ENCODE results near the gene BOC.

BOC gene

DNA sequence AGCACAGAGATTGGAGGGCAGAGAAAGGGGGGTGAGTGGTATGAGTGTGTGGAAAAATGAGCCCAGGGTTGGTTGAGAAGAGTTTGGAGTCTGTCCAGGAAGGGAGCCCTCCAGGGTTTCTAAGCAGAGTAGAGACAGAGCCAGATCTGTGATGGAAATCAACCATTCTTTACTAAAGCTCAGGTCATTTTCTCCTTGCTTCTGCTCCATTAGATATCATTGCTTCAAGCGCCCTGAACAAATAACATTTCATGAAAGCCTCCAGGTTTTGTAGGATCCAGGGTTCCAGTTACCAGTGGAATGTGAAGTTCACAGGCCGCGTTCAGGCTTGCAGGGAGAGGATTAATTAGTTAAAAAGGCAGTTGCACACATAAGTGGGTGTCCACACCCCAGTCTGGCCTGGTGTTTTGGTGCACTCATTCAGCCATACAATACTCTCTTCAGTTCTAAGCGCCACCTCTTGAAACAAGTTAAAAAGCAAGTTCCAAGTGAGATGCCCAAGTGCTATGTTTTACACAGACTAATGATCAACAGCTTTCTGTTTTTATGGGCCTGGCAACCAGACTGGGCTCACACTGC lies 16.4 kb upstream of the BOC start:
- TF ChIP-seq ZFX (IDR thresholded peaks at IDR 0.05) = no peak
- TF ChIP-seq, protein P1, sequence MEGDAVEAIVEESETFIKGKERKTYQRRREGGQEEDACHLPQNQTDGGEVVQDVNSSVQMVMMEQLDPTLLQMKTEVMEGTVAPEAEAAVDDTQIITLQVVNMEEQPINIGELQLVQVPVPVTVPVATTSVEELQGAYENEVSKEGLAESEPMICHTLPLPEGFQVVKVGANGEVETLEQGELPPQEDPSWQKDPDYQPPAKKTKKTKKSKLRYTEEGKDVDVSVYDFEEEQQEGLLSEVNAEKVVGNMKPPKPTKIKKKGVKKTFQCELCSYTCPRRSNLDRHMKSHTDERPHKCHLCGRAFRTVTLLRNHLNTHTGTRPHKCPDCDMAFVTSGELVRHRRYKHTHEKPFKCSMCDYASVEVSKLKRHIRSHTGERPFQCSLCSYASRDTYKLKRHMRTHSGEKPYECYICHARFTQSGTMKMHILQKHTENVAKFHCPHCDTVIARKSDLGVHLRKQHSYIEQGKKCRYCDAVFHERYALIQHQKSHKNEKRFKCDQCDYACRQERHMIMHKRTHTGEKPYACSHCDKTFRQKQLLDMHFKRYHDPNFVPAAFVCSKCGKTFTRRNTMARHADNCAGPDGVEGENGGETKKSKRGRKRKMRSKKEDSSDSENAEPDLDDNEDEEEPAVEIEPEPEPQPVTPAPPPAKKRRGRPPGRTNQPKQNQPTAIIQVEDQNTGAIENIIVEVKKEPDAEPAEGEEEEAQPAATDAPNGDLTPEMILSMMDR (conservative IDR thresholded peaks at IDR 0.05) = no peak
- no peak overlapping the region for H3K27ac ChIP-seq

DNA sequence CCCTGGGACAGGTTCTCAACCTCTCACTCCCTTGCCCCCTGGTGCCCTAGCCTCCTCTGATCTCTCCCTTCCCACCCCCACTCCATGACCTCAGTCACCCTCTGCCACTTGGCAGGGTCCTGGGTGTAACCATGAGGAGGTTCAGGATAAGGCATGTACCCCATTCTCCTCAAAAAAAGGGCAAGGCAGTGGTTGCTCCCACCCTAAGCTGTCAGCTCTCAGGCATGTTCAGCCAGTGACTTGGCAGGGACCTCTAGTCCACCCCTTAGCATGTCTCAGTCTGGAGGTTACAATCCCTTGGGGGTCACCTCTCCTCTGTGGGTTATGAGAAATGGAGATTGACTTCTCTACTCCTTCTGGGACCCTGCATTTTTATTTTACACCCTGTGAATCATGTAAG lies 11.0 kb upstream of the BOC start:
- TF ChIP-seq, protein P1 (conservative IDR thresholded peaks at IDR 0.05) = no peak
- TF ChIP-seq ZFX (IDR thresholded peaks at IDR 0.05) = no peak
- no peak overlapping the region for H3K27ac ChIP-seq

DNA sequence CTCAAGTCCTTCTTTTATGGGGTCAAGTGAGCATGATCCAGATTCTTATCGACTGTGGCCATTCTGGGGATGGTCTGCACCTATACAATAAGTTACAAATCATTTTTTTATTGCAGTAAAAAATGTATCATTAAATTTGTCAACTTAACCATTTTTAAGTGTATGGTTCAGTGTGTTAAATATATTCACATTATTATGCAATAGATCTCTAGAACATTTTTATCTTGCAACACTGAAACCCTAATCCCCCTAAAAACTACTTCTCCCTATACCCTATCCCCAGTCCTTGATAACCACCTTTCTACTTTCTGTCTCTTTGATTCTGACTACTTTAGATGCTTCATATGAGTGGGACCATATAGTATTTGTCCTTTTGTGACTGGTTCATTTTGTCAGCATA lies 10.4 kb upstream of the BOC start:
- TF ChIP-seq, protein P1 (conservative IDR thresholded peaks at IDR 0.05) = no peak
- no peak for TF ChIP-seq ZFX (IDR thresholded peaks at IDR 0.05)
- no peak overlapping the region for H3K27ac ChIP-seq

DNA sequence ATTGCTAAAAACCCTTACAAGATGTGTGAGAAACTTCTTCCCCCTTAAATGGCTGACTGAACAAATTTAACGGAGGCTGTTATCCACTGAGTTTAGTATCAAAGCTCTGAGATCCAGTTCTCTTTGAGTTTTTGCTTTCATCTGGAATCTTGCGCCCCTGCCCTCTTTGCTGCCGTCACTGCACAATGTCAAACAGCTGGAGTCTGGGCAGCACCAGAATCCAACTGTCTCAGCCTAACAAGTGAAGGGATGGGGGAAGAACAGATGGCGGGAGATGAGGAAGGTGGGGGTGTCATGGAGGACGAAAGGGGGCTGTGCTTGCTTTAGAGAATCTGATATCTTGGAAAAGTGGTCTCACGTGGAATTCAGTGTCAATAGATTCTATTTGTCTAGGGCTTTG lies 7.0 kb upstream of the BOC start:
- no peak overlapping the region for H3K27ac ChIP-seq
- no peak for TF ChIP-seq ZFX (IDR thresholded peaks at IDR 0.05)
- TF ChIP-seq, protein P1 (conservative IDR thresholded peaks at IDR 0.05) = no peak

DNA sequence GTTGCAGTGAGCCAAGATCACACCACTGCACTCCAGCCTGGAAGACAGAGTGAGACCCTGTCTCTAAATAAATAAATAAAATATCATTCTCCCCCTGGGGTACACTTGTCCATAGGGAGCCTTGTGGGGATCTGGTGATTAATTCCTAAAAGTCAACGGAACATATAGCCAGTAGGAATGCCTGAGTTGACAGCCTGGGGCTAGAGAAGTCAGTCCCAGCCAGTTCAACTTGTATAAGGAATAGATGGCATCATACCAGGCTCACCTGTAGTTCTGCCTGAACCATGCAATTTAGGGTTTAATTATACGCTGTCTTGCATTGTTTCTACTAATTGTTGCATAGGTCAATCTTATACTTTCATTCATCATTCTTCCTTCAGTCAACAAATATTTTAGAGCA lies 5.9 kb upstream of the BOC start:
- no peak for TF ChIP-seq ZFX (IDR thresholded peaks at IDR 0.05)
- TF ChIP-seq, protein P1 (conservative IDR thresholded peaks at IDR 0.05) = no peak
- H3K27ac ChIP-seq = no peak overlapping the region

DNA sequence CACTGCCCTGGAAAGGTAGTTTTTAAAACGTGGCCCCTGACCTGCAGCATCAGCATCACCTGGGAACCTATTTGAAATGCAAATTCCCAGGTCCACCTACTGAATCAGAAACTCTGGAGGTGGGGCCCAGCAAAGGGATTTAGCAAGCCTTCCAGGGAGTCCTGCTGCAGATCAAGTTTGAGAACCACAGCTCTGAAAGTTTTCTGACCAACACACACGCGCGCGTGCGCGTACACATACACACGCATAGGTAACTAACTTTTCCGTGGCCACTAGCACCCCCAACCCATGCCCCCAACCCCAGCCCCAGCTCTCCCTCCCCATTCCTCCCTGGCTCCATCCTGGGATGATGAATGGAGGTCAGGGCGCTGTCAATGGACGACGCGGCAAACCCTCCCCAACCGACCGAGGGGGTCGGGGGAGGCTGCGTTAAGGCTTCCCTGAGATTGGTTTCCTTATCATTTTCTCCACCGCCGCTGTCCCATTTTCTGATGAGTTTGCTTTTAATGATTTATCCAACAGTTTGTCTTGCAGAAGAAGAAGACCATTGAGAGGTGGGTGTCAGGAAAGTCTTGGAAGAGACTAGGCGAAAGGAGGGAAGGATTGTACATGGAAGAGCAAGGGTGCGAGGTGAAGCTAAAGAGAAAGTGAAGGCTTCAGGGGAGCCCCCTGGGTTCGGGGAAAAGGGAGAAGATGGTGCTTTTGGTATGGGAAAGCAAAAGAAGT lies 590 bp upstream of the BOC start:
- H3K27ac ChIP-seq = peak overlapping the region; percentile 70
- TF ChIP-seq ZFX (IDR thresholded peaks at IDR 0.05) = no peak
- TF ChIP-seq, protein P1 (conservative IDR thresholded peaks at IDR 0.05) = no peak

DNA sequence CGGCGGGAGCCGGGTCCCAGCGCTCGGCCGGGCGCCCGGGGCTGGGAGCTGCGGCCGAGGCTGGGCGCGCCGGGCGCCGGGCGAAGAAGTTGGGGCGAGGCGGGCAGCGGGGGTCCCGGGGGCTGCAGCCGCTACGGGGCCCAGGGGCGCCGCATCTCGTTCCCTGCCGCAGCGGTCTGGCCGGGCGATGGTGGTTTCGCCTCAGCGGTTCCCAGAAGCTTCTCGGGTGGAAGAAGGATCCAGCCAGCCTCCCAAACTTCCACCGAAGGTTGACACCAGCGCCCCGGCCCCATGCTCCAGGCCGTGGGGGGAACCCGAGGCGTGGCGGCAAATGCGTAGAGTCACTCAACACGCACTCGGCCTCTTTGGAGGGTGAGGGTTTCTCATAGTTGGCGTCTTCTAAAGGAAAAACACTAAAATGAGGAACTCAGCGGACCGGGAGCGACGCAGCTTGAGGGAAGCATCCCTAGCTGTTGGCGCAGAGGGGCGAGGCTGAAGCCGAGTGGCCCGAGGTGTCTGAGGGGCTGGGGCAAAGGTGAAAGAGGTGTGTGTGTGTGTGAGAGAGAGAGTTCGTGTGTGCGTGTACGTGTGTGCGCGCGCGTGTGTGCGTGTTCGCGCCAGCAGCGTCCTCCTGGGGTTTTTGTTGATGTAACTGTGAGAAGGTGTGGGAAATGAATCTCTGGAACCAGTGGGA lies 940 bp downstream of the BOC start:
- TF ChIP-seq, protein P1 (conservative IDR thresholded peaks at IDR 0.05) = 0 out of 2 replicates have a peak, but pooled peaks have one; percentile 9
- 0 out of 2 replicates have a peak, but pooled peaks have one; percentile 22 for TF ChIP-seq ZFX (IDR thresholded peaks at IDR 0.05)
- peak overlapping the region; percentile 70 for H3K27ac ChIP-seq
